ENCODE results near the gene PTCH1.

The PTCH1 gene

DNA sequence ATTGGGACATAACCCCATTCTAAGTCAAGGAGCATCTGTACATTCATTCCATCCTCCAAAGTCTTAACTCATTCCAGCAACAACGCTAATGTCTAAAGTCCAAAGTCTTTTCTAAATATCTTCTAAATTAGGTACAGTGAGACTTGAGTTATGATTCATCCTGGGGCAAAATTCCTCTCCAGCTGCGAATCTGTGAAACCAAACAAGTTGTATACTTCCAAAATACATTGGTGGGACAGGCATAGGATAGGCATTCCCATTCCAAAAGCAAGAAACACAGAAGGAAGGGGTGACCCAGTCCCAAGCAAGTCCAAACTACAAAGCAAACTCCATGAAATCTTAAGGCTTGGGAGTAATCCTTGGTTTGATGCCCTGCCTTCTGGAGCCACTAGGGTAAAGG lies 101.6 kb downstream of the PTCH1 start:
- Histone ChIP-seq H3K9me3 (ENCODE audit: control insufficient read depth, low read length) (no peaks in the 10 kb centered on the region), H3K27ac (ENCODE audit: insufficient read depth, low read length, poor library complexity, severe bottlenecking) (no peak overlapping the region), H3K4me3 (ENCODE audit: insufficient read depth, low read depth, low read length, poor library complexity, severe bottlenecking) (no peak overlapping the region), H3K27me3 (replicated peaks; ENCODE audit: control insufficient read depth, insufficient read depth, low read length, poor library complexity, severe bottlenecking) (no peaks in the 10 kb centered on the region), H3K36me3 (ENCODE audit: control insufficient read depth, insufficient read depth, low read length) (no peaks in the 10 kb centered on the region), H3K4me1 (ENCODE audit: control insufficient read depth, insufficient read depth, low read length, poor library complexity, severe bottlenecking) (no peaks in the 10 kb centered on the region)
- DNase-seq: no peak

GRCh38 chr9:95413793-95414192 lies 103.0 kb downstream of the PTCH1 start:
- H3K9me3 ChIP-seq (ENCODE audit: control insufficient read depth, low read length): no peaks in the 10 kb centered on the region
- H3K4me3 ChIP-seq (ENCODE audit: insufficient read depth, low read depth, low read length, poor library complexity, severe bottlenecking): no peak overlapping the region
- H3K27me3 ChIP-seq (replicated peaks; ENCODE audit: control insufficient read depth, insufficient read depth, low read length, poor library complexity, severe bottlenecking): no peaks in the 10 kb centered on the region
- no peaks in the 10 kb centered on the region for H3K4me1 ChIP-seq (ENCODE audit: control insufficient read depth, insufficient read depth, low read length, poor library complexity, severe bottlenecking)
- no peak for DNase-seq
- H3K36me3 ChIP-seq (ENCODE audit: control insufficient read depth, insufficient read depth, low read length): no peaks in the 10 kb centered on the region
- H3K27ac ChIP-seq (ENCODE audit: insufficient read depth, low read length, poor library complexity, severe bottlenecking): no peak overlapping the region

GRCh38 chr9:95411054-95411892 lies 105.5 kb downstream of the PTCH1 start:
- H3K9me3 ChIP-seq (ENCODE audit: control insufficient read depth, low read length): no peaks in the 10 kb centered on the region
- H3K4me1 ChIP-seq (ENCODE audit: control insufficient read depth, insufficient read depth, low read length, poor library complexity, severe bottlenecking): no peaks in the 10 kb centered on the region
- no peak overlapping the region for H3K27ac ChIP-seq (ENCODE audit: insufficient read depth, low read length, poor library complexity, severe bottlenecking)
- H3K27me3 ChIP-seq (replicated peaks; ENCODE audit: control insufficient read depth, insufficient read depth, low read length, poor library complexity, severe bottlenecking): no peaks in the 10 kb centered on the region
- no peaks in the 10 kb centered on the region for H3K36me3 ChIP-seq (ENCODE audit: control insufficient read depth, insufficient read depth, low read length)
- H3K4me3 ChIP-seq (ENCODE audit: insufficient read depth, low read depth, low read length, poor library complexity, severe bottlenecking): no peak overlapping the region
- no peak for DNase-seq

DNA sequence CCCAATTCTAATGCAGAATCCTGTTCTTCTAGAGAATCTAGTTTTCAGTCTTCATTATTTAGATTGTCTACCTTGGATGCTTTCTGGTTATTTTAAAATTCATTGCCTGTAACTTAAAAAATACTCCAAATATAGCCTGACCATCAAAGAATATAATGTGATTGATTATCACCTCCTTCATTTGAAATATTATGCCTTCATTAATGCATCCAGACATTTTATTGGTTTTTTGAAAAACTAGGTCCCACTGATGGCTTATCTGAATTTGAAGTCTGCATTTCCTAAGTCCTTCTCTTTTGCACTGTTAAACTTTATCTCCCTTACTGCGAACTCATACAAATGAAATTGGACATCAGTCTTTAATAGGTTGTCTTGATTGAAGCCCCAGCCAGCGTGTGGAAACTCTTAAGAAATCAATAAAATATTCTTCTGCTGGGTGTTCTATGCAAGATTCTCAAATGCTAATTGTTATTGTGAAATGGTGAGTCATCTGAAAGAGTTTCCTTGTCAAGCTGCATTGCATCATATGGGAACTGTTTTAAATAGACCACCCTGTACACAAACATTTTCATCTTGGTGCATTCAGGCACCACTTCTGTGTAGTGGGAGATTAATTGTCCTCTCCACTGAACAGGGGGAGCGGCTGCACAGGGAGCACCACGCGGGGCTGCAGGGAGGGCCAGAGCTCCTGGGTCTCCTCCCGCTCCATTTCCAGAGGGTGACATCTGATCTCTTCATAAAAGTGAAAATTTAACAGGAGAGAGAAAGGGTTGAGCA lies 106.9 kb downstream of the PTCH1 start:
- Histone ChIP-seq H3K36me3 (ENCODE audit: control insufficient read depth, insufficient read depth, low read length) (no peaks in the 10 kb centered on the region), H3K9me3 (ENCODE audit: control insufficient read depth, low read length) (no peaks in the 10 kb centered on the region), H3K27me3 (replicated peaks; ENCODE audit: control insufficient read depth, insufficient read depth, low read length, poor library complexity, severe bottlenecking) (no peaks in the 10 kb centered on the region), H3K4me1 (ENCODE audit: control insufficient read depth, insufficient read depth, low read length, poor library complexity, severe bottlenecking) (no peaks in the 10 kb centered on the region), H3K4me3 (ENCODE audit: insufficient read depth, low read depth, low read length, poor library complexity, severe bottlenecking) (no peak overlapping the region), H3K27ac (ENCODE audit: insufficient read depth, low read length, poor library complexity, severe bottlenecking) (no peak overlapping the region)
- no peak for DNase-seq

DNA sequence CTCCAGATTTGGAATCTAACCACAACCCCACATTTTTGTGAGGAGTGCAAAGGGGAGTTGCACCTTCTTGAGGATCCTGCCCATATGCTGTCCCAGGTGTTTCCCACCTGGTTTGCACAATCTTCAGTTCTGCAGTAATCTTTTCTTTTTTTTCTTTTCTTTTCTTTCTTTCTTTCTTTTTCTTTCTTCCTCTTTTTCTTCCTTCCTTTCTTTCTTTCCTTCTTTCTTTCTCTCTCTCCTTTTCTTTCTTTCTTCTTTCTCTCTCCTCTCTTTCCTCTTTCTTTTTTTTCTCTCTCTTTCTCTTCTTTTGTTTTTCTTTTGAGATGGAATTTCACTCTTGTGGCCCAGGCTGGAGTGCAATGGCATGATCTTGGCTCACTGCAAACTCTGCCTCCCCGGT lies 109.2 kb downstream of the PTCH1 start:
- Histone ChIP-seq H3K36me3 (ENCODE audit: control insufficient read depth, insufficient read depth, low read length) (no peaks in the 10 kb centered on the region), H3K9me3 (ENCODE audit: control insufficient read depth, low read length) (no peaks in the 10 kb centered on the region), H3K27ac (ENCODE audit: insufficient read depth, low read length, poor library complexity, severe bottlenecking) (no peak overlapping the region), H3K27me3 (replicated peaks; ENCODE audit: control insufficient read depth, insufficient read depth, low read length, poor library complexity, severe bottlenecking) (no peaks in the 10 kb centered on the region), H3K4me3 (ENCODE audit: insufficient read depth, low read depth, low read length, poor library complexity, severe bottlenecking) (no peak overlapping the region), H3K4me1 (ENCODE audit: control insufficient read depth, insufficient read depth, low read length, poor library complexity, severe bottlenecking) (no peaks in the 10 kb centered on the region)
- no peak for DNase-seq

- Histone ChIP-seq H3K9me3 (ENCODE audit: control insufficient read depth, low read length) (no peaks in the 10 kb centered on the region), H3K27me3 (replicated peaks; ENCODE audit: control insufficient read depth, insufficient read depth, low read length, poor library complexity, severe bottlenecking) (no peaks in the 10 kb centered on the region), H3K27ac (ENCODE audit: insufficient read depth, low read length, poor library complexity, severe bottlenecking) (no peak overlapping the region), H3K4me1 (ENCODE audit: control insufficient read depth, insufficient read depth, low read length, poor library complexity, severe bottlenecking) (no peaks in the 10 kb centered on the region), H3K36me3 (ENCODE audit: control insufficient read depth, insufficient read depth, low read length) (no peaks in the 10 kb centered on the region), H3K4me3 (ENCODE audit: insufficient read depth, low read depth, low read length, poor library complexity, severe bottlenecking) (no peak overlapping the region)
- no peak for DNase-seq
Measured at GRCh38 chr9:95406121-95406520, 110.7 kb downstream of the PTCH1 start.

- no peak for DNase-seq
- H3K9me3 ChIP-seq (ENCODE audit: control insufficient read depth, low read length): no peaks in the 10 kb centered on the region
Measured at GRCh38 chr9:95399261-95399660, 117.5 kb downstream of the PTCH1 start.

More at GRCh38 chr9:95399261-95399660, 117.5 kb downstream of the PTCH1 start:
- H3K36me3 ChIP-seq (ENCODE audit: control insufficient read depth, insufficient read depth, low read length): no peaks in the 10 kb centered on the region
- H3K4me3 ChIP-seq (ENCODE audit: insufficient read depth, low read depth, low read length, poor library complexity, severe bottlenecking): no peak overlapping the region
- no peaks in the 10 kb centered on the region for H3K27me3 ChIP-seq (replicated peaks; ENCODE audit: control insufficient read depth, insufficient read depth, low read length, poor library complexity, severe bottlenecking)
- no peaks in the 10 kb centered on the region for H3K4me1 ChIP-seq (ENCODE audit: control insufficient read depth, insufficient read depth, low read length, poor library complexity, severe bottlenecking)
- no peak overlapping the region for H3K27ac ChIP-seq (ENCODE audit: insufficient read depth, low read length, poor library complexity, severe bottlenecking)
